ENCODE measurements around the gene INHBC.

Gene INHBC

DNA sequence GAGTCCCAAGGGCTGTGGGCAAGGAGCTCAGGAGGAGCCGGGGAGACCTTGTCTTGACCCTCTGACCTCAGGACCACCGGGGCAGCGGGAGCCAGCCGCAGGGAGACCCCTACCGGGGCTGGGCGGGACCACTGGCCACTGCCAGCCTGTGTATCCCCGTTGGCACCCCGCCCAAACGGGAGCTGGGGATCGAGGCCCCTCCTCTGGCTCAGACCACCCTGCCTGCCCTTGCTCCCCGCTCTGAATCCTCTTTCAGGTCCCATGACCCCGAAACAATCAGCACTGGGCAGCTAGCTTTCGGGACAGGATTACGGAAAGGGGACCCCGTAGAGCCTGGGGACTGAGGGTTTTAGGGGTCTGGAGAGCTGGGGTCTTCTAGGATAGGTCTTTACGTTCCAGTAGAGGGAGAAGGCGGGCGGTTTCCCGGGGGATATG is 26.3 kb downstream of the INHBC start:
- Mint-ChIP-seq H3K4me1 (ENCODE audit: low read depth in 2 of 2) (peaks cover 42 to 46% of the 10 kb centered on the region in 2 donors), H3K36me3 (ENCODE audit: insufficient read depth) (peaks cover 17% of the 10 kb centered on the region), H3K4me3 (peak overlapping the region; percentile 88 to 96), H3K9me3 (no peaks in the 10 kb centered on the region), H3K27me3 (peaks cover 6 to 46% of the 10 kb centered on the region in 2 donors), H3K27ac (peak overlapping the region in 1 of 2 donors; percentile 49)
- DNase-seq = no peak
- no peak for ATAC-seq (replicated peaks)

DNA sequence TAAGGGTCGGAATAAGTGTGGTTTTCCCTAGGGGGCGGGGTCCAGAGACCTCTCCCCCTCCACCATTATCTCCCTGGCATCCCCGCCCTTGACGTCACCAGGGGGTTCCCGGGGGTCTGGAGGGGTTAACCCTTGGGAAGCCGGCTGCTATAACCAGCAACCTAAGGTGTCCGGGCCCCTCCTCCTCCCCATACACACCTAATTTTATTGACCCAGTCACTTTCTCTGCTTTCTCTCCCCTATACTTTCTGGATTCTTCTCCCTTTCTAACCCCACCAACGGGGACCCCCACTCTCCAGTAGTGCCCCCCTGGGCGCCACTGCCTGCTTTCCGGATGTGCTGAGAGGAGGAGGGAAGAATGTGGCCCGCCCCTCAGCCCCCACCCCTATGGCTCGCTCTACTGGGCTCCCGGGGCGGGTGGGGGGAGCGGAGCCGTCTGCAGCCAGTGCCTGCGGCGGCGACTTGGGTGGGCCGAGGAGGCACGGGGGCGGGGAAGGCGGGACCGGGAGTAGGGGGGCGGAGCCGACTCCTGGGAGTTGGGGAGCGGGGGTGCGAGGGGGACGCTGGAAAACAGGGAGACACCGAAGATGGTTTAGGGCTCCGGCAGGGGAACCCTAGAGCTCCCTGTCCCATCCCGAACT is 26.8 kb downstream of the INHBC start:
- H3K4me3 Mint-ChIP-seq = peak overlapping the region; percentile 81 to 88
- peak overlapping the region; percentile 49 to 89 for H3K27ac Mint-ChIP-seq
- DNase-seq (no peak), ATAC-seq (replicated peaks) (no peak)
- H3K4me1 Mint-ChIP-seq (ENCODE audit: low read depth in 2 of 2) = peaks cover 39 to 45% of the 10 kb centered on the region in 2 donors
- H3K36me3 Mint-ChIP-seq (ENCODE audit: insufficient read depth) = peaks cover 21% of the 10 kb centered on the region
- H3K27me3 Mint-ChIP-seq = peaks cover 6 to 46% of the 10 kb centered on the region in 2 donors
- no peaks in the 10 kb centered on the region for H3K9me3 Mint-ChIP-seq

GRCh38 chr12:57461917-57462250 is 27.3 kb downstream of the INHBC start:
- peak overlapping the region; percentile 81 to 88 for H3K4me3 Mint-ChIP-seq
- ATAC-seq (replicated peaks) (no peak), DNase-seq (no peak)
- H3K9me3 Mint-ChIP-seq = no peaks in the 10 kb centered on the region
- H3K36me3 Mint-ChIP-seq (ENCODE audit: insufficient read depth) = peaks cover 21% of the 10 kb centered on the region
- H3K27ac Mint-ChIP-seq = peak overlapping the region; percentile 49 to 89
- H3K4me1 Mint-ChIP-seq (ENCODE audit: low read depth in 2 of 2) = peaks cover 39 to 45% of the 10 kb centered on the region in 2 donors
- H3K27me3 Mint-ChIP-seq = peaks cover 6 to 46% of the 10 kb centered on the region in 2 donors

DNA sequence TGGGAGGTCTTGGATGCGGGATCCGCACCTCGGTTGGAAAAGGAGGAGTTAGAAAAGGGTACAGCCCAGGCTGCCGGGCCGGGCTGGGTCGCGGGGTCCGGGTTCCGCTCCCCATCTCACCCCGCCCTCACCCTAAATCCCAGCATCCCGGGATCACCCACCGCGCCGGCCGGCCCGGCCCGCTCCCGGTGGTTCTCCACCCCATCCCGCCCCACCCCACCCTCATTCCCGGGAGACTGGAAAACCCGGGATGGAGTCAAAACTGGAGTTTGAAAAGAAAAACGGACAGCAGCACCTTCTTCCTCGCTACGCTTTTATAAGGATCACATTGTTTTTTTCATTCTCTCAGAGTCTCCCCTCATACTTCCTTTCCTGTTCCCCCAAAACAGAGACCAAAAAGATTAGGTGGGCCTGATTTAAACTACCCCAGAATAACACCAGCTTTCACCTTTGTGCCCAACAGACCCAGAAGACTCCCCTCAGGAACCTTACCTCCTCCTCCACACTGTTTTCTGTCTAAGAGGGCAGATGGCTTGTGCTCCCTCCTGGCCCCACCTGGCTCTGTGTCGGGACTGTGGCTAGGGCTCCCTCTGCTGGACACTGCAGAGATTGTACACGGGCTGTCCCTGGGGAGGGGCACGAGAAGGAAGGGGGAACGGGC is 27.8 kb downstream of the INHBC start:
- Mint-ChIP-seq H3K27ac (peak overlapping the region; percentile 51 to 89), H3K4me3 (peak overlapping the region; percentile 81 to 88), H3K4me1 (ENCODE audit: low read depth in 2 of 2) (peaks cover 42 to 50% of the 10 kb centered on the region in 2 donors), H3K27me3 (peaks cover 6 to 46% of the 10 kb centered on the region in 2 donors), H3K9me3 (no peaks in the 10 kb centered on the region), H3K36me3 (ENCODE audit: insufficient read depth) (peaks cover 25% of the 10 kb centered on the region)
- DNase-seq (peak; percentile 86 to 88 (median 87)), ATAC-seq (replicated peaks) (peak; percentile 73)

- Mint-ChIP-seq H3K36me3 (ENCODE audit: insufficient read depth) (peaks cover 25% of the 10 kb centered on the region), H3K9me3 (no peaks in the 10 kb centered on the region), H3K27me3 (peaks cover 6 to 46% of the 10 kb centered on the region in 2 donors), H3K27ac (peak overlapping the region; percentile 51 to 89), H3K4me1 (ENCODE audit: low read depth in 2 of 2) (peaks cover 44 to 54% of the 10 kb centered on the region in 2 donors), H3K4me3 (peak overlapping the region; percentile 81 to 88)
- DNase-seq (no peak), ATAC-seq (replicated peaks) (no peak)
These were observed 28.3 kb downstream of the INHBC start for GRCh38 chr12:57462912-57463253.

GRCh38 chr12:57464569-57464968 is 30.0 kb downstream of the INHBC start:
- ATAC-seq (replicated peaks) (no peak), DNase-seq (no peak)
- H3K36me3 Mint-ChIP-seq (ENCODE audit: insufficient read depth) = peaks cover 25% of the 10 kb centered on the region
- no peak overlapping the region for H3K4me3 Mint-ChIP-seq
- H3K4me1 Mint-ChIP-seq (ENCODE audit: low read depth in 2 of 2) = peaks cover 35 to 50% of the 10 kb centered on the region in 2 donors
- H3K9me3 Mint-ChIP-seq = no peaks in the 10 kb centered on the region
- H3K27ac Mint-ChIP-seq = peak overlapping the region; percentile 35 to 79
- H3K27me3 Mint-ChIP-seq = peaks cover 6 to 46% of the 10 kb centered on the region in 2 donors

GRCh38 chr12:57465030-57465746 is 30.6 kb downstream of the INHBC start:
- DNase-seq (no peak), ATAC-seq (replicated peaks) (no peak)
- peaks cover 32 to 46% of the 10 kb centered on the region in 2 donors for H3K4me1 Mint-ChIP-seq (ENCODE audit: low read depth in 2 of 2)
- peak overlapping the region; percentile 35 to 79 for H3K27ac Mint-ChIP-seq
- H3K27me3 Mint-ChIP-seq = peaks cover 4 to 42% of the 10 kb centered on the region in 2 donors
- H3K9me3 Mint-ChIP-seq = no peaks in the 10 kb centered on the region
- peaks cover 30% of the 10 kb centered on the region for H3K36me3 Mint-ChIP-seq (ENCODE audit: insufficient read depth)
- no peak overlapping the region for H3K4me3 Mint-ChIP-seq

GRCh38 chr12:57465747-57466505 is 31.3 kb downstream of the INHBC start:
- Mint-ChIP-seq H3K9me3 (no peaks in the 10 kb centered on the region), H3K4me1 (ENCODE audit: low read depth in 2 of 2) (peaks cover 27 to 43% of the 10 kb centered on the region in 2 donors), H3K27me3 (peaks cover 0 to 34% of the 10 kb centered on the region in 2 donors), H3K36me3 (ENCODE audit: insufficient read depth) (peaks cover 34% of the 10 kb centered on the region), H3K27ac (peak overlapping the region in 1 of 2 donors; percentile 79), H3K4me3 (no peak overlapping the region)
- ATAC-seq (replicated peaks) (no peak), DNase-seq (no peak)

DNA sequence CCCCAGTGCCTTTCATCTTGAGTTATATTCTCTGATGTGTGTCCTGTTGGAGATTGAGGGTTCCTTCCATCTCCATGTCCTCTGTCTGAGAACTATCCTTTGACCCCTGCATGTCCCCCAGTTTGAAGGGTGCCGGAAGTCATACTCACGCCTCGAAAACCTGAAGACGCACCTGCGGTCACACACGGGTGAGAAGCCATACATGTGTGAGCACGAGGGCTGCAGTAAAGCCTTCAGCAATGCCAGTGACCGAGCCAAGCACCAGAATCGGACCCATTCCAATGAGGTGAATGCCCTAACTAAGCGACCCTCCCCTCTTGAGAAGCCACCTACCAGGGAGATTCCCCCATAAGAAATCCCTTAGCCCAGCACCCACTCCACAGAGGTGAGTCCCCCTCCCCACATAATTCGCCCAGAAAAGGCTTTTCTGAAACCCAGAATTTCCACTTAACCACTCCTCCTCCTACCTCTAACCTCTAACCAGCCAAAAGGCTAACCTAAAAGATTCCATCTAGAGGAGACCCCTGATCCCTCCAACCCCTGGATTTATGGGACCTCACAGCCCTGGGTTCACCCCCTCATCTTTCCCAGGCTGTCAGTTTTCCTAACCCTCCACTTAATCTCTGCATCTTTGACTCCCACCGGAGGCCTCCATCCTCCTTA is 32.8 kb downstream of the INHBC start:
- Mint-ChIP-seq H3K27me3 (peaks cover 0 to 20% of the 10 kb centered on the region in 2 donors), H3K4me3 (no peak overlapping the region), H3K27ac (peak overlapping the region; percentile 49 to 71), H3K36me3 (ENCODE audit: insufficient read depth) (peaks cover 48% of the 10 kb centered on the region), H3K9me3 (no peaks in the 10 kb centered on the region), H3K4me1 (ENCODE audit: low read depth in 2 of 2) (peaks cover 18 to 43% of the 10 kb centered on the region in 2 donors)
- no peak for ATAC-seq (replicated peaks)
- DNase-seq = no peak

- Mint-ChIP-seq H3K4me3 (no peak overlapping the region), H3K4me1 (ENCODE audit: low read depth in 2 of 2) (peaks cover 12 to 38% of the 10 kb centered on the region in 2 donors), H3K27me3 (peaks cover 0 to 15% of the 10 kb centered on the region in 2 donors), H3K27ac (peak overlapping the region; percentile 49 to 63), H3K36me3 (ENCODE audit: insufficient read depth) (peaks cover 51% of the 10 kb centered on the region), H3K9me3 (no peaks in the 10 kb centered on the region)
- ATAC-seq (replicated peaks) (no peak), DNase-seq (no peak)
These were observed 33.3 kb downstream of the INHBC start for GRCh38 chr12:57467915-57468314.

DNA sequence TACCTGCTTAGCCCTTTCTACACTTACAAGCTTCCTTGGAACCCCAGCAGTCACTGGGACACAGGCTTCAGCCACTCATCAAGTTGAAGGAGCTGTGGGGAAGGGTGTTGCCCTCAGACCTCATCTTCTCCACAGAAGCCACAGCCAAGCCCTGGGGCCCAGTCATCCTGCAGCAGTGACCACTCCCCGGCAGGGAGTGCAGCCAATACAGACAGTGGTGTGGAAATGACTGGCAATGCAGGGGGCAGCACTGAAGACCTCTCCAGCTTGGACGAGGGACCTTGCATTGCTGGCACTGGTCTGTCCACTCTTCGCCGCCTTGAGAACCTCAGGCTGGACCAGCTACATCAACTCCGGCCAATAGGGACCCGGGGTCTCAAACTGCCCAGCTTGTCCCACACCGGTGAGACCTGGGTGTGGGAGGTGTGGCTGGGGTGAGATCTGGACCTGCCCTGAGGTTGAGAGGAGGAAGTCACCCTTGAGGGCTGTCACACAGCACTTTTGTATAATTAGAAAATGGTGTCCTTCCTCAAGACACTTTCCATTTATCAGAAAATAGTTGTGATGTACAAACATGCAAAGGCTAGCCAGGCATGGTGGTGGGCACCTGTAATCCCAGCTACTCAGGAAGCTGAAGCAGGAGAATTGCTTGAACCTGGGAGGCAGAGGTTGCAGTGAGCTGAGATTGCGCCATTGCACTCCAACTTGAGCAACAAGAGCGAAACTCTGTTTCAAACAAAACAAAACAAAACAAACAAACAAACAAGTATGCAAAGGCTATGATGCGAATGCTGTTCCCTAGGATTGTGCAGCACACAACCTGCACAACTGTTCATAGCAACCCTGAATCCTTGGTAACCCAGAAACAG is 34.9 kb downstream of the INHBC start:
- DNase-seq (no peak), ATAC-seq (replicated peaks) (no peak)
- Mint-ChIP-seq H3K9me3 (no peaks in the 10 kb centered on the region), H3K36me3 (ENCODE audit: insufficient read depth) (peaks cover 67% of the 10 kb centered on the region), H3K27ac (peak overlapping the region in 1 of 2 donors; percentile 44), H3K4me3 (no peak overlapping the region), H3K27me3 (peaks cover 0 to 8% of the 10 kb centered on the region in 2 donors), H3K4me1 (ENCODE audit: low read depth in 2 of 2) (peaks cover 22 to 49% of the 10 kb centered on the region in 2 donors)

Measured in effector memory CD8-positive, alpha-beta T cell (primary cell).